GM23248 (cell line): ENCODE measurements around the gene MBNL1.

Source experiments
- EZH2 ChIP-seq: fragments of 200-600 bp; sonication (generic); IDR thresholded peaks from 2 replicates; pipeline ENCODE4 v1.6.1; 2018; ENCODE audit warnings: antibody characterized with exemption, mild to moderate bottlenecking; ENCODE audit not compliant: insufficient read depth, poor library complexity, severe bottlenecking
- EZH2phosphoT487 ChIP-seq: fragments of 200-600 bp; sonication (generic); IDR thresholded peaks from 2 replicates; pipeline ENCODE4 v1.6.1; 2018; ENCODE audit warnings: antibody characterized with exemption, moderate library complexity, mild to moderate bottlenecking, low read depth; ENCODE audit not compliant: insufficient read depth

DNA sequence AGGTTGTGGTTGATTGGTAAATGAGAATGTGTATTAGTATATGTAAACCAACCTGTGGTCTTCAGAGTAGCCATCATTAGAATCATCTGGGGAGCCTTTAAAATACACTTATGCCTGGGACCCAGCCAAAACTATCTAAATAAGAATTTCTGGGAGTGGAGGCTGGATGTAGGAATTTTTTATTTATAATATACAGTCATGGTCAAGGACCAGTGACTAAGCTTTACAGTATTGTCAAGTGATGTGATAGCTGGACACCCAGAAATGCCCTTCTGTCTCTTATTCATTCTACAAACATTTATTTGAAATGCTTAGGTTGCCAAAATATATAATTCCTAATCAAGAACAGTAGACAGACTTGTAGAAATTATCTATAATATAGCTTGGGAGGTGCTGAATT lies 132.2 kb downstream of the MBNL1 start:
- TF ChIP-seq EZH2phosphoT487 = no peak
- no peak for TF ChIP-seq EZH2
